ES-I3 (cell line): ENCODE results near the gene CHCHD4.
A peak's percentile ranks its signal among the peaks of the same experiment; 100 is the strongest.
"Not testable (repeated sequence)": the region's sequence is repeated elsewhere in the genome, so short reads cannot be mapped to it uniquely, and the experiment has no call there.

Experiments
- H3K36me3 ChIP-seq: 2 replicates; pipeline ENCODE4 v1.6.1; 2013; ENCODE audit warnings: mild to moderate bottlenecking, low read length, control low read depth, moderate library complexity; ENCODE audit not compliant: insufficient read depth
- H3K4me1 ChIP-seq: 2 replicates; pipeline ENCODE4 v1.6.1; 2013; ENCODE audit warnings: mild to moderate bottlenecking, control low read depth, low read length; ENCODE audit not compliant: insufficient read depth
- H3K9ac ChIP-seq: 2 replicates; pipeline ENCODE4 v1.6.1; 2013; ENCODE audit warnings: low read depth, mild to moderate bottlenecking, low read length, moderate library complexity
- H3K9me3 ChIP-seq: 2 replicates; pipeline ENCODE4 v1.6.1; 2013; ENCODE audit warnings: mild to moderate bottlenecking, low read length, moderate library complexity; ENCODE audit not compliant: control insufficient read depth, insufficient read depth

CHCHD4 gene

DNA sequence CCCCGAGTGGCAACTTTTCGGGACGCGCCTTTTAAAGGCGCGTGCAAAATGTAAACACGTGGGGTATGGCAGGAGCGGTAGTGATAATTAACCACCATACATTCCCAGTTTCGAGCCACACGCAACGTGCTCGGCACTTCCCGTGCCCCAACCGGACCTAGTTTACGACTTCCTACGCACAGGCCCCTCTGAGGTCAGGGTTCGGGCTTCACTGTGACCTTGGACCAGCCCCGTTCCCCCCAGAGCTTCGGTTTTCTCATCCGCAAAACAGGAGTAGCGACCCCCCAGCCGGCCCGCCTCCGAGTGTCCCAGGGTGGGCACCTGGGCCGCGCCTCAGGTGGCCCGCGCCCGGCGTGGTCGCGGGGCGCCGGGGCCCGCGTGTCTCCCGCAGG lies 451 bp downstream of the CHCHD4 start:
- Histone ChIP-seq H3K36me3 (peaks cover 14% of the 10 kb centered on the region), H3K4me1 (peaks cover 26% of the 10 kb centered on the region)

DNA sequence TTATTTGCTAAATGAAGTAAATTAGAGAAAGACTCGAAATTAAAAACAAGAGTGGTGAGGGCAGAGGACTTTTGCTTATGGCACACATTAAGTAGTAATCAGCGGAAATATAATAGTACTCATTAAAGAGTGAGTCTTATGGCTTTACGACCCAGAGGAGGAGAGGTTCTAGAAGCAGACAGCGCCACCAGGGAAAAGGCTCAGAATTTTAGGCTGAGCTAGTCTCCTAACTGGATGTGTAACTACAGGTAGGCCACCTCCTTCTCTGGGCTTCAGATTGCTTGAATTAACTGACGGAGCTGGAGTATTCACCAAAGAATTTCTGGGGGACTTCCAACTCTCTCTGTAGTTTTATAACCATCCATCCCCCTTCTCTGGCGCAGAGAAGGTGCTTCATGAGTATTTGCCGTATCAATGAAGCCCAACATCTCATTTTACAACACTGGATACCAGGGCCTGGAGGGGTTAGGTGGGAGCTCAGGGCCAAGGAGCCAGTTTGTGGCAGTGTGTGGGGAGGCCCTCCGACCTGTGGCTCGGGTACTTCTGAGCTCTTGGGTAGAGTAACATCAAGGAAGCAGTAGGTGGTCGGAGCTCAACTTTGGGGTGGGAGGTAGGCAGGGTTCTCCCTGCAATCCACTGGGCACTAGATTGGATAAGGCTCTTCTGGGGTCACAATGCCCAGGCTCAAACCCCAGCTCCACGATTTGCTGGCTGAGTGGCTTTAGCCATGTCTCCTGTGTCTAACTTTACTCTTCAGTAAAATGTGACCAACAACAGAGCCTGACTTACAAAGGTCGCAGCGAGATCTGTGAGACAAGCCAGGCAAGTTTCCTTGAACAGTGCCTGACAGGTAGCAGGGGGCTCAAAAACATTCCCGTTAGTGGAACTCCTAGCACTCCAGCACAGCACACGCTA lies 1.1 kb downstream of the CHCHD4 start:
- Histone ChIP-seq H3K9me3 (0 out of 2 replicates have a peak, but pooled peaks cover 2% of the 10 kb centered on the region), H3K9ac (peak overlapping the region; percentile 74), H3K36me3 (peaks cover 9% of the 10 kb centered on the region; the same call in 1 of the 2 replicates), H3K4me1 (peaks cover 26% of the 10 kb centered on the region)

More for the DNA sequence above, 451 bp downstream of the CHCHD4 start:
- 0 out of 2 replicates have a peak, but pooled peaks cover under 1% of the 10 kb centered on the region for H3K9me3 ChIP-seq
- peak overlapping the region; percentile 74 for H3K9ac ChIP-seq

DNA sequence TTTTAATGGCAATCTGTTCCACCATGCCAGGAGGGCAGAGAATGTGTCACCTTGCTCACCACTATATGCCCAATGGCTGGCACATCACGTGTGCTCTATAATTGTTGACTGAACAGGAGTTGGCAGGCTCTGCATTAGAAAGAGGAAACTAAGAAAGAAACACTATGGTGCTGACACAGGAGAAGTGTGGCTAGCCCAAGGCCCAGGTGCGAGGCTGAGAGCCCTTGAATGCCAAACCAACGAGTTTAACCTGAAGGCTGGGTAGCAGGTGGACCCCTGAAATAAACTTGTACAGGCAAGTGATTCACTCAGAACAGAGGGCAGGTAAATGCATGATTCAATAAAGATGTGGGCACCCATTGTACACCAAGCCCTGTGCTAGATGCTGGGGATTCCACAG lies 2.4 kb downstream of the CHCHD4 start:
- Histone ChIP-seq H3K4me1 (peaks cover 26% of the 10 kb centered on the region), H3K36me3 (peaks cover 9% of the 10 kb centered on the region; the same call in 1 of the 2 replicates), H3K9ac (no peak overlapping the region), H3K9me3 (0 out of 2 replicates have a peak, but pooled peaks cover 2% of the 10 kb centered on the region)

DNA sequence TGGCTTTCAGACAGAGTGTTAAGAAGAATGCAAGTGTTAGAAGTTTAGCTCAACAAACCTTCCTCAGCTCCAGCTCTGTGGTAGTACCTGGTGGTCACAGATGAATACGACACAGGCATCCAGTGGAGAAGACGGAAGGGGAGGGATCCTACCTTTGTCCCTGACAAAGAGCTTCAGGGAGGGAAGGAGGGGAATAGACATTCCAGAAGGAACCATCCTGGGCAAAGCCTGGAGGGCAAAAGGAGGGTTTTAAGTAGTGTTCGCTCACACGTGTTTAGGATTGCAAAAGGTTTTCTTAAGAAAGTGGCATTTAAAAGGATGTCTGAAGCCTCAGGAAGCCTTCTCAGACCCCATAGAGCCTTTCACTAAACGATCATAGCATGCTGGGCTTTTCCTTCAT lies 2.8 kb downstream of the CHCHD4 start:
- no peak overlapping the region for H3K9ac ChIP-seq
- peaks cover 9% of the 10 kb centered on the region; the same call in 1 of the 2 replicates for H3K36me3 ChIP-seq
- peaks cover 25% of the 10 kb centered on the region for H3K4me1 ChIP-seq

DNA sequence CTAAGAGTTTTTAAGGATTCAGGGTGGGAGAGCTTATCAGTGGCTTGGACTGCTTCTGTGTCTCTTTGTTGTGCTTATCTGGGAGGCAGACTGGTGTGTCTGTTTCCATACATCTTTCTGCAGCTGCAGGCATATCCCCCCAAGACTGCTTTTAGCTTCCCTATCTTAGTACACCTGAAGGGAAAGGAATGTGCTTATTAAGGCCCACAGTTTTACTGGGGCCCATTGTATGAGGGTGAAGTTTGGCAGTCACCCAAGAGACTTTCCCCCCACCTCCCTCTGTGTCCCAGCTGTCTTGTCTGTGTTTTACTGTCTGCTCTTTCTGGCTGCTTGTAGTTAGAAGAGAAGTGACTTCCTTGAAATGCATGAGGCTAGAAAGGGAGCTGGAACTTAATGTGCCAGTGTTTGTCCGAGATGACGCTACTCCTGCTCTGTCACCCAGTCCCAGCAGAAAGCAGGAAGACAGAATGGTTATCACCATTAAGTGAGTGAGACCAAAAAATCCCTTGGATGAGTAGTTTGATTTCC lies 3.7 kb downstream of the CHCHD4 start:
- H3K9me3 ChIP-seq, H3K9ac ChIP-seq, H3K36me3 ChIP-seq: not testable (repeated sequence)
- H3K4me1 ChIP-seq = peaks cover 17% of the 10 kb centered on the region

More for the DNA sequence above, 2.8 kb downstream of the CHCHD4 start:
- H3K9me3 ChIP-seq = 0 out of 2 replicates have a peak, but pooled peaks cover 2% of the 10 kb centered on the region

DNA sequence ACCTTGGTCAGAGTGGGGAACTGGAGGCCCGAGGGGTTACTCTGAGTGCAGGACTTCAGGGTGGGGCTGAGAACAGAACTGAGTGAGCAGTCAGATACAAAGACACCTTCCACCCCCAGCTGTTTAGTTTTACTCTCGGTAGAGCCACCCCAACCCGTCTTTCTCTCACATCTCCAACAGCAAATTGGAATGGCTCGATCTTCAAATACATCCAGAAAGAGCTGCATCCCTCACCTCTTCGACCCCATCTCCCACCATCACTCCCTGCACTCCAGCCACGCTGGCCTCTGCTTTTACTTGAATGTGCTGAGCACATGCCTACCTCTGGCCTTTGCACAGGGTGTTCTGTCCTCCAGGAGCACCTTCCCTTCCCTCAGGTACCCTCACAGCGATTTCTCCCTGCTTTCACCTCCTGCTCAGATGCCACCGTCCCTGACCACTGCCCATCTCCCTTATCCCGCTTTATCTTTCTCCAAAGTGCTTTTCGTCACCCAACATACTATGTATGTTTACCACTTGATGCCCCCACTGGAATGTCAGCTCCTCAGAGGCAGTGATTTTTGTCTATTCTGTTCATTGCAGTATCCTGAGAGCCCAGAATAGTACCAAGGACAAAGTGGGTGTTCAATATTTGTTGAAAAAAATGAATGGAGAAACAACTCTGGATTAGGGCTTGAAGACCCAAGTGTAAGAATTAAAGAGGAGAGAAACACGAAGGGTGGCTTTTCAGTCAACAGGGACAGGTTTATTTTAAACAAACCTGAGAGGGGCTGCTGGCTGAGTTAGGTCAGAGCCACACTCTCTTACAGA lies 4.4 kb downstream of the CHCHD4 start:
- H3K36me3 ChIP-seq = peaks cover 9% of the 10 kb centered on the region; the same call in 1 of the 2 replicates
- H3K4me1 ChIP-seq = peaks cover 16% of the 10 kb centered on the region
- H3K9me3 ChIP-seq = 0 out of 2 replicates have a peak, but pooled peaks cover 2% of the 10 kb centered on the region
- H3K9ac ChIP-seq = no peak overlapping the region

DNA sequence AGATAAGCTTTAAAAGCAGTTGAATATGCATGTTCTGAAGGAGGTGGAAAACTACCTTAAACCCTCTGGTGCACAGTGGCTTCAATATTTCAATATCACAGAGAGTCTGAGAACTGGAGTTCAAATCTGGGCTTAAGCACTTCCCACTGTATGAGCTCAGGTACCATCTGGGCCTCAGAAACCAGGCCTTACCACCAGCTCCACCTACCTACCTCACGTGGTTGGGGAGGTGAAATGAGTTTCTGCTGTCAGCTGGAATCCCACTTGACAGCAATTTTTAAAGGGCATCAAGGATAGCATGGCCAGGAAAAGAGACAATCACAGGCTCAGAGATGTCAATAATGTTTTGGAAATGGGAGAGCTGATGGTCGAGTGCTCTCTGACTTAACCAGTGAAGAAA lies 5.0 kb downstream of the CHCHD4 start:
- Histone ChIP-seq H3K36me3 (peaks cover 9% of the 10 kb centered on the region; the same call in 1 of the 2 replicates), H3K9ac (no peak overlapping the region), H3K4me1 (peaks cover 16% of the 10 kb centered on the region), H3K9me3 (0 out of 2 replicates have a peak, but pooled peaks cover 2% of the 10 kb centered on the region)

DNA sequence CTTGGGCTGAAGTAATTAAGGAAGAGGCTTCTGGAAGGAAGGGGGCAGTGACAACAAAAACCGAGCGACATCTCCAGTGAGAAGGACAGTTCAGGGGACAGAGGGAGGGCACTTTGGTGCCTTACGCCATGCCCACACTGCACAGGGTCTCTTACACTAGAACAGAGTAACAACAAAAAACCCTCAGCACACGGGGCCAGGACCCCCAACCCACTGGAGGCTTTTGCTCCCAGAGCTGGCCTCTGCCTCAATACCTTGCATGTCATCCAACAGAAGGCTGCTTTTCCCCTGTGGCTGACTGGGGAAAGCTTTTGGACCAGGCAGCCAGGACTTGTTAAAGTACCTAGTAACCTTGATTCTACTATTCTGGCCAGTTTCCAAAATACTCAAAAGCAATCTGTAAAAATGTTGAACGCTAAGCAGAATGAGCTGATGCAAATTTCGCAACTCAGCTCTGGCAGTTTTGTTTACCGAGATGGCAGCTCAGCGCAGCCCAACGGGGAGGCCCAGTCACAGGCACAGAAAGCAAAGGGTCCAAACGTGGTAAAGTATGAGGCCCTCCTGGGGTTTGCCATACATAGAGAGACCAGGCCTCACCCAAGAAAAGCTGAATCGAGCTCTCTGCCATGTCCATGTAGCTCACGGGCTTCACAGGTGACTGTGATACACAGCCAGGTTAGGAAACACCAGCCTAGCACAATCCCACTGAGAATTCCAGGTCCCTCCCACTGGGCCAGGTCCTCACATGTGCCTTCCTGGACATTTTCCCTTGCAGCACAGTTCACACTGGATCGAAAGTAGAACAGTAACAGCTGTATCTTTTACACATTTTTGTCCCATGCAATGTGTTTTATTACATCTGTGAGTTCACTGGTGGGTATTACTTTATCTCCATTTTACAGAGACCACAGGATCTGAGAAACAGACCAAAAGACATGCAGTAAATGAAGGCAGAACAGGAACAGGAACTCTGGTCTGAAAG lies 6.0 kb downstream of the CHCHD4 start:
- H3K9me3 ChIP-seq = 0 out of 2 replicates have a peak, but pooled peaks cover 2% of the 10 kb centered on the region
- peaks cover 9% of the 10 kb centered on the region; the same call in 1 of the 2 replicates for H3K36me3 ChIP-seq
- H3K4me1 ChIP-seq = peaks cover 16% of the 10 kb centered on the region
- no peak overlapping the region for H3K9ac ChIP-seq

DNA sequence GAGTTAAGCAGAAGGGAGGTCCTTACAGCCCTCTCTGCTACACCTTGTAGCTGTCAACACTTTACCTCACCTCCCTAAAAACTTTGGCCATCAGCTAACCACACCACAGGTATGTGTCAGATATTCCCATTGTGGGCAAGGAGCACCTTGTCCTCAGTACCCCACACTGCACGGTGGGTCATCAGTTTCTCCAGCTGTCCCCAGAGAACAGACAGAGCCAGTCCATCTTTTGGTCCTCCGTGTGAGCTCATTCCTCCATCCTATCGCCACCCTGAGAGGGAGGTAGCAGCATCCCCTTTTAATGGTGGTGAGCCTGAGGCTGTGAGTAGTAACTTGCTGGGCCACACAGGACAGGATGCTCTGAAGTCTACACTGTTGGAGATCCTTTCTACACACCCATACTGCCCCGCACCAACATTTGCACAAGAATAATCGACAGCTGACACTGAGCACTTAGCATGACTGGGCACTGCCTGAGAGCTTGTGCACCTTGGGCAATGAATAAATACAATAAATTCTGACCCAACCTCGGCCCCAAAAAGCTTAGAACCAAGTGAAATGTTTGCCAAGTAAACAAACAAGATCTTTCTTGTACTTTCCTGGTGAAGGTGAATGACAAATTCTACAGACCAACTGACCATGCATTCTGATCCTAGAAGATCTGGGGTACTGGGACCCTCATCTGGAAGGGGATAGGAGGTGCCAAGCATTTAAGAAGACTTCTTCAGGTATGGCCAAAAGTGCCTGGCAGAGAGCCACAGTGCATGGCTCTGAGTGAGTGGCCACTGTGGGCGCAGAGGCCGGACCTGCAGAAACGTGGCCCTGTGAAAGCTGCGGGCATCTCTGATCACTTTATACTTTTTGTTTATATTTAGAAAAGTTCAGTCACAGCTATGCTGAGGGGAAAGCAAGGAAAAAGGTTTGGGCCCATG lies 6.9 kb downstream of the CHCHD4 start:
- Histone ChIP-seq H3K9me3 (0 out of 2 replicates have a peak, but pooled peaks cover 2% of the 10 kb centered on the region), H3K36me3 (peaks cover 15% of the 10 kb centered on the region; the same call in 1 of the 2 replicates), H3K4me1 (peaks cover 11% of the 10 kb centered on the region), H3K9ac (no peak overlapping the region)

DNA sequence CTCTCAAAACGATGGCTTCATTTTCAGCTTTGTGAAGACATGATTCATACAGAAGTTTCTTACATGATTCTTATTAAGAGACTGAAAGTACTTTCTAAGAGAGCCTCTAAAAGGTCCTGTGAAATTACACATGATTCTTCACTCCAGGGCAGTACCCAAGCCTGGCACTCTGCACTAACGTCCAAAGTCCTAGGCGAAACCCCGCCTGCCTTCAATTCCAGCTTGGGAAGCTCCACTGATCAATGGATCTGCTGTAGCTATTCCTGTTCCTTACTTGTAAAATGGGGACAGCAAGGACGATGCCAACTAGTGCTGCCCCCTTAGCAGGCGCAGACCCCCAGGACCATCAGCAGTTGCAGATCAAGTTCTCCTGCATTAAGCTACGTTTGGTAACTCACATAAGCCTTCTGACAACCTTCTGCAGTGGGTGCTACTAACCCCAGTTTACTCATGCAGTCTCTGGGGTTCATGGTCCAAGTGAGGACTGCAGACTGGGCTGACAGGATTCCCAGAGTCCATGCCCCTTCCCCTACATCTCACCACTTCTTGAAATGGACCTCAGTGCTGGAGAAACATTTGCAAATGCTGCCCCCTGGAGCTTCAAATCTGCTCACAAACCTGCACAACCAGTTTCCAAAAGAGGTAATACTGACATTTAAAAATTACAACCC lies 10.6 kb downstream of the CHCHD4 start:
- H3K4me1 ChIP-seq = no peaks in the 10 kb centered on the region
- H3K9ac ChIP-seq = no peak overlapping the region
- peaks cover 8% of the 10 kb centered on the region; the same call in 1 of the 2 replicates for H3K36me3 ChIP-seq
- 0 out of 2 replicates have a peak, but pooled peaks cover under 1% of the 10 kb centered on the region for H3K9me3 ChIP-seq

DNA sequence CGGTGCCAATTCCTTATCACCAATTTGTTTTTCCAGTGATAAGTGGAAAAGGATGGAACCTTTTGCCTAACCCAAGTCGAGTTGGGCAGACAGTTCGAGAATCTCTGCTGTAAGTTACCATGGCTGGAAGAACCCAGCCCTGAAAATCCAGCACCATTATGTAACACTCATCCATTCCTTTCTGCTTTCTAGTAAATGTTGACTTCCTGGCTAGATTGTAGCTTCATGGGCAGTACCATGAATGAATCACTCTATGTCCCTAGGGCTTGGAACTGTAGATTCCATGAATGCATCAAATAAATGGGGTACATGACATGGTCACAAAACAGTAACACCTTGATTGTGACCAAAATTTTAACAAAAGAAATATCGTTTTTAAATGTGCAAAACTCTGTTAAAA lies 14.0 kb downstream of the CHCHD4 start:
- Histone ChIP-seq H3K9ac (no peak overlapping the region), H3K4me1 (no peaks in the 10 kb centered on the region), H3K9me3 (no peaks in the 10 kb centered on the region), H3K36me3 (peaks cover 8% of the 10 kb centered on the region; the same call in 1 of the 2 replicates)

DNA sequence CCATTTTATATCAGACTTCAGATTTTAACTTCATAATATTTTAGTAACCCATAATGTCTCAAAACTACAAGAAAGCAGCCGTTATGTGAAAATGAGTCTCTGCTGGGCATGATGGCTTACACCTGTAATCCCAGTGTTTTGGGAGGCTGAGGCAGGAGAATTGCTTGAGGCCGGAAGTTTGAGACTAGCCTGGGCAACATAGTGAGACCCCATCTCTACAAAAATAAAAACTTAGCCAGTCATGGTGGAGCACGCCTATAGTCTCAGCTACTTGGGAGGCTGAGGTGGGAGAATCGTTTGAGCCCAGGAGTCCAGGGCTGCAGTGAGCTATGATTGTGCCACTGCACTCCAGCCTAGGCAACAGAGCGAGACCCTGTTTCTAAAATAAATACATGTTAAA lies 14.8 kb downstream of the CHCHD4 start:
- not testable (repeated sequence) for H3K36me3 ChIP-seq, H3K9ac ChIP-seq, H3K9me3 ChIP-seq, H3K4me1 ChIP-seq
